ENCODE results near the gene C15orf61. TPM values are rescaled to one million over a fixed set of nuclear protein-coding genes. Genes with fewer than 3 reads are reported as not detected.

The C15orf61 gene
- 1 to 10 TPM; 5.4 to 5.7 TPM for total RNA-seq

DNA sequence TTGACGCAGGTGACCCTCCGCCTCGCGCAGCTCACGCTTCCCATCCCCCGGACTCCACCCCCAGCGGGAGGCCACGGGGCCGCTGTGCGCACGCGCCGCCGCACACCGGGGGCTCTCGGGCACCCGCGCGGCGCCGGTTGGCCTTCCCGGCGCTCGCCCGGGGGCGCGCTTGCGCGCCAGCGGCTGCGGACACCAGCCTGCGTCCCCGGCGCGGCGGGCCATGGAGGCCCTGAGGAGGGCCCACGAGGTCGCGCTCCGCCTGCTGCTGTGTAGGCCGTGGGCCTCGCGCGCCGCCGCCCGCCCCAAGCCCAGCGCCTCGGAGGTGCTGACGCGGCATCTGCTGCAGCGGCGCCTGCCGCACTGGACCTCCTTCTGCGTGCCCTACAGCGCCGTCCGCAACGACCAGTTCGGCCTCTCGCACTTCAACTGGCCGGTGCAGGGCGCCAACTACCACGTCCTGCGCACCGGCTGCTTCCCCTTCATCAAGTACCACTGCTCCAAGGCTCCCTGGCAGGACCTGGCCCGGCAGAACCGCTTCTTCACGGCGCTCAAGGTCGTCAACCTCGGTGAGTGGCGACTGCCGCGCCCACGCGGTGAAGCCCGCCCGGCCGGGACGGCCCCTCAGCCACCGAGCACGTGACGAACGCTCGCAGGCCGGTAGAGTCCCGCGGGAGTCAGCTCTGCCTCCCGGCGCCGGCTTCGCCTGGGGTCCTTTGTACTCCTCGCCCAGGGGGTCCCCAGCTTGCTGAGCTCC, at the start of gene C15orf61:
TSS of gene C15orf61 (plus strand) at position 103 of the 754 bp plus-strand sequence. CDS start at position 221, 118 bp downstream.
- H3K27ac Mint-ChIP-seq, result peak within 1 kb of the TSS; percentile 94
- peak; percentile 88 for ATAC-seq
- ChIA-PET CTCF (interaction anchor here (0.7 to 2.2 kb wide), 9 partner anchors 8 to 314 kb away, joined by 3 to 7 read pairs (median 4); partner anchors contain the start of gene MAP2K5), POLR2A (interaction anchor here (0.6 to 2.1 kb wide), 8 partner anchors 10 to 459 kb away, joined by 3 to 11 read pairs (median 3); partner anchors contain the start of gene MAP2K5)
- no peaks in the 10 kb centered on the region for H3K9me3 Mint-ChIP-seq (ENCODE audit: insufficient read depth)
- H3K4me3 Mint-ChIP-seq, result peak within 1 kb of the TSS; percentile 87
- peaks cover 6% of the 10 kb centered on the region for H3K36me3 Mint-ChIP-seq (ENCODE audit: low read depth)
- H3K4me1 Mint-ChIP-seq (ENCODE audit: low read depth), result peaks cover 24% of the 10 kb centered on the region
- DNase-seq, result peak; percentile 87
- H3K27me3 Mint-ChIP-seq (ENCODE audit: low read depth), result no peaks in the 10 kb centered on the region

GRCh38 chr15:67472957-67473356, 48.0 kb upstream of the C15orf61 start:
- ChIA-PET POLR2A (no interaction called here), CTCF (no interaction called here)
- no peak for DNase-seq
- H3K36me3 Mint-ChIP-seq (ENCODE audit: low read depth), result no peaks in the 10 kb centered on the region
- no peaks in the 10 kb centered on the region for H3K27me3 Mint-ChIP-seq (ENCODE audit: low read depth)
- no peak for ATAC-seq
- no peak overlapping the region for H3K27ac Mint-ChIP-seq
- H3K4me3 Mint-ChIP-seq, result no peak overlapping the region
- H3K9me3 Mint-ChIP-seq (ENCODE audit: insufficient read depth), result no peaks in the 10 kb centered on the region
- H3K4me1 Mint-ChIP-seq (ENCODE audit: low read depth), result no peaks in the 10 kb centered on the region

- no peaks in the 10 kb centered on the region for H3K9me3 Mint-ChIP-seq (ENCODE audit: insufficient read depth)
- no peaks in the 10 kb centered on the region for H3K27me3 Mint-ChIP-seq (ENCODE audit: low read depth)
- no peak overlapping the region for H3K27ac Mint-ChIP-seq
- CTCF ChIA-PET, result no interaction called here
- no peak for DNase-seq
- POLR2A ChIA-PET, result no interaction called here
- no peak for ATAC-seq
- no peaks in the 10 kb centered on the region for H3K36me3 Mint-ChIP-seq (ENCODE audit: low read depth)
- no peaks in the 10 kb centered on the region for H3K4me1 Mint-ChIP-seq (ENCODE audit: low read depth)
- H3K4me3 Mint-ChIP-seq, result no peak overlapping the region
These were observed 46.4 kb upstream of the C15orf61 start for GRCh38 chr15:67474405-67475110.

DNA sequence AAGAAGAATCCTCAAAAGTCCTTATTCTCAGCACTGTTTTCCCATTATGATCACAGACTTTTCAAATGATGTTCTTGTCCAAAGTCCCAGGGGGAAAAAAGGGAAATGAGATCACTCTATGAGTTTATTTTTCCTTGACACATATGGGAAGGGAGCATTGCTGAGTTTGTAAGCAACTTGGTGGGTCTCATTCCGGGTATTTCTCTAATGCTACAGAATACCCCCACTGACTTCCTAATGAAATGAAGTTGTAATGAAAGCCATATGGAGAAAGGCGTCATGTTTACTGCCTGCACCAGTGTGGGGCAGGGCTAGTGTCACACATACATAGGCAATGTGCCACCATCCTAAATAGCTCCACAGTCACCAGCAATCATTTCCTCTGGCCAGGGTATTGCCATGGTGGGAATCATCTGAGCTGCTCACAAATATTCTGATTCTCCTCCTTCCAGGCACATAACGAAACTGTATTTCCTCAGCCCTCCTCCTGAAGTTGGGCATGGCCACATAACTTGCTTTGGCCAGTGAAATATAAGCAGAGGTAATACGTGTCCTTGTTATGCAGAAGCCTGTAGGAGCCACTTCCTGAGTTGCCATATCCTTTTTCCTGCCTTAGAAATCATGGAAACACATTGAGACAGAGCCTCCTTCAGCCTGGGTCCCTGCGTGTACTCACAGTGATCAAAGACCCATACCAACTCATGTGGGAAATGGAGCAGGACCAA, 41.0 kb upstream of the C15orf61 start:
- CTCF ChIA-PET, result no interaction called here
- POLR2A ChIA-PET, result no interaction called here
- Mint-ChIP-seq H3K27me3 (ENCODE audit: low read depth) (no peaks in the 10 kb centered on the region), H3K4me3 (no peak overlapping the region), H3K36me3 (ENCODE audit: low read depth) (peaks cover 4% of the 10 kb centered on the region), H3K4me1 (ENCODE audit: low read depth) (no peaks in the 10 kb centered on the region), H3K27ac (no peak overlapping the region), H3K9me3 (ENCODE audit: insufficient read depth) (peaks cover 5% of the 10 kb centered on the region)
- no peak for DNase-seq
- no peak for ATAC-seq

- H3K27me3 Mint-ChIP-seq (ENCODE audit: low read depth), result peaks cover 3% of the 10 kb centered on the region
- ATAC-seq (no peak), DNase-seq (no peak)
- H3K9me3 Mint-ChIP-seq (ENCODE audit: insufficient read depth), result peaks cover 5% of the 10 kb centered on the region
- POLR2A ChIA-PET, result no interaction called here
- H3K27ac Mint-ChIP-seq, result no peak overlapping the region
- H3K36me3 Mint-ChIP-seq (ENCODE audit: low read depth), result peaks cover 4% of the 10 kb centered on the region
- CTCF ChIA-PET, result interaction anchor here (0.5 kb wide), 1 partner anchor 359 kb away, joined by 3 read pairs; the partner anchor contains the start of gene RNU6-1
- no peaks in the 10 kb centered on the region for H3K4me1 Mint-ChIP-seq (ENCODE audit: low read depth)
- H3K4me3 Mint-ChIP-seq, result no peak overlapping the region
These were observed 40.2 kb upstream of the C15orf61 start for GRCh38 chr15:67480741-67481140.

DNA sequence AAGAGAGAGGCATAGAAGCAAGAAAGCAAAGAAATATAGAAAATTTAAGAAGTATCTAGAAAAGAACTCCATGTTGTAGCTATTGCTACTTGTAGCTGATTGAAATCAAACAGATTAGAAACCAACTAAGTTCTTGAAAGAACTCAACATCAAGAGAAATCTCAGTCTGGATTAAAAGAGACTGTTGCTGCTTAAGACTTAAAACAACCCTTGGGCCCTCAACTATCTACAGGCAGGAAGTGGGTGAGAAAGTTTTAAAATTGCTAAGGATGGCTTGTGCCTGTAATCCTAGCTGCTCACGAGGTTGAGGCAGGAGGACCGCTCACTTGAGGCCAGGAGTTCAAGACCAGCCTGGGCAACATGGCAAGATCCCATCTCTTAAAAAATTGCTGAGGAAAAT, 39.3 kb upstream of the C15orf61 start:
- Mint-ChIP-seq H3K9me3 (ENCODE audit: insufficient read depth) (peaks cover 5% of the 10 kb centered on the region), H3K27ac (no peak overlapping the region), H3K36me3 (ENCODE audit: low read depth) (peaks cover 4% of the 10 kb centered on the region), H3K27me3 (ENCODE audit: low read depth) (peaks cover 3% of the 10 kb centered on the region), H3K4me3 (no peak overlapping the region), H3K4me1 (ENCODE audit: low read depth) (no peaks in the 10 kb centered on the region)
- ATAC-seq (no peak), DNase-seq (no peak)
- ChIA-PET CTCF (no interaction called here), POLR2A (no interaction called here)

GRCh38 chr15:67495585-67495984, 25.3 kb upstream of the C15orf61 start:
- no peak overlapping the region for H3K4me3 Mint-ChIP-seq
- ChIA-PET CTCF (interaction anchor here (0.7 to 1.5 kb wide), 6 partner anchors 12 to 340 kb away, joined by 3 to 6 read pairs (median 4); no protein-coding TSS in a partner anchor), POLR2A (no interaction called here)

GRCh38 chr15:67501177-67501835, 19.6 kb upstream of the C15orf61 start:
- DNase-seq (no peak), ATAC-seq (no peak)
- Mint-ChIP-seq H3K4me3 (no peak overlapping the region), H3K36me3 (ENCODE audit: low read depth) (no peaks in the 10 kb centered on the region), H3K9me3 (ENCODE audit: insufficient read depth) (no peaks in the 10 kb centered on the region), H3K4me1 (ENCODE audit: low read depth) (peaks cover 5% of the 10 kb centered on the region), H3K27ac (no peak overlapping the region), H3K27me3 (ENCODE audit: low read depth) (no peaks in the 10 kb centered on the region)
- CTCF ChIA-PET, result interaction anchor here (1.0 to 1.9 kb wide), 6 partner anchors 9 to 337 kb away, joined by 3 to 6 read pairs (median 4); partner anchors contain the start of genes C15orf61 and MAP2K5
- POLR2A ChIA-PET, result no interaction called here

More at GRCh38 chr15:67495585-67495984, 25.3 kb upstream of the C15orf61 start:
- Mint-ChIP-seq H3K9me3 (ENCODE audit: insufficient read depth) (no peaks in the 10 kb centered on the region), H3K36me3 (ENCODE audit: low read depth) (no peaks in the 10 kb centered on the region), H3K4me1 (ENCODE audit: low read depth) (no peaks in the 10 kb centered on the region), H3K27me3 (ENCODE audit: low read depth) (no peaks in the 10 kb centered on the region), H3K27ac (no peak overlapping the region)
- DNase-seq, result no peak
- ATAC-seq, result no peak

DNA sequence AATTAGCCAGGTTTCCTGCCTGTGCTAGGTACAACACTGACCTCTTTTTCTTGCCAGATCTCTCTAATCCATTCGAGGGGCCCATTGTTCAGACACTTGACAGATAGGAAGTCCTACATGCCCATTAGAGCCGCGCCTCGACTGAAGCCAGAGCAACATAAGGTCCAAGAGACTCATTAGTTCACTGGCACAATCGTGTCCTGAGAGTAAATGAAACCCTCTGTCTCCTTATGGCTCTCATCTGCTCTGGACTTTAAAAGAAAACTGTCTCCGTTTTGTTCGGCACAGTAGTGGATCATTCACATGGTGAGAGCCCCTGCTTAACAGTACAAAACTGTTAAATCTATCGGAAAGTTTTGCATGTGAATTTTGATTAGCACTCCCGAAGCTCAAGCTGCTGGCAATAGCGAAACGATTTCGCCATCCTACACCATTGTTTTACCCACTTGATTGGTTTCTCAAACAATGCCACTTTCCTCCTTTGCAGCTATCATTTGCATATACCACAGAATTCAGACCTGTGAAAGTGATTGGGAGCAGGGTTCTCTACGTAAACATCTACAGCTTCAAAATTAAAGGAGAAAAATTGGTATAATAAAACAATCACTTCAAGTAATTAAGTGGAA, 19.0 kb upstream of the C15orf61 start:
- no peak for DNase-seq
- POLR2A ChIA-PET, result no interaction called here
- no peak overlapping the region for H3K4me3 Mint-ChIP-seq
- peaks cover 5% of the 10 kb centered on the region for H3K4me1 Mint-ChIP-seq (ENCODE audit: low read depth)
- H3K36me3 Mint-ChIP-seq (ENCODE audit: low read depth), result no peaks in the 10 kb centered on the region
- CTCF ChIA-PET, result interaction anchor here (1.0 to 1.9 kb wide), 5 partner anchors 9 to 336 kb away, joined by 3 to 6 read pairs (median 5); partner anchors contain the start of gene MAP2K5
- H3K9me3 Mint-ChIP-seq (ENCODE audit: insufficient read depth), result no peaks in the 10 kb centered on the region
- no peak for ATAC-seq
- no peak overlapping the region for H3K27ac Mint-ChIP-seq
- no peaks in the 10 kb centered on the region for H3K27me3 Mint-ChIP-seq (ENCODE audit: low read depth)

GRCh38 chr15:67504056-67504455, 16.9 kb upstream of the C15orf61 start:
- H3K4me1 Mint-ChIP-seq (ENCODE audit: low read depth), result peaks cover 5% of the 10 kb centered on the region
- POLR2A ChIA-PET, result interaction anchor here (0.6 to 0.8 kb wide), 2 partner anchors 332 to 337 kb away, joined by 3 read pairs; no protein-coding TSS in a partner anchor

DNA sequence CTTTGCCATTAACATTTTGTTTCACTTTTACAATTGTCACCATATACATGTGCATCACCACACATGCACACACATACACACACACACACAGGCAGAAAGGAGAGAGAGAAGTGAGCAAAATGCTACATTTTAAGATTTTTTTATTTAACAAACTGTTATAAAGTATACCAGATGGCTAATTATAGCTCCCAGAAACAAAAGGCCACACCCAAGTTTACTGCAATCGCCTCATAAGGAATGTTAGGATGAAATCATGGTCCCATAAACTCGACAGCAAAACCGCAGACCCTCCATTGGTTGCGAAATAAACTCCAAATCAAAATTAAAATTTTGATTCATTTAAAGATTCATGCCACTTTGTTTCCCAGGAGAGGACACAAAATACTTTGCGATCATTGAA, 16.1 kb upstream of the C15orf61 start:
- ChIA-PET POLR2A (no interaction called here), CTCF (no interaction called here)
- no peak for ATAC-seq
- H3K9me3 Mint-ChIP-seq (ENCODE audit: insufficient read depth), result no peaks in the 10 kb centered on the region
- no peaks in the 10 kb centered on the region for H3K27me3 Mint-ChIP-seq (ENCODE audit: low read depth)
- no peak for DNase-seq
- H3K4me1 Mint-ChIP-seq (ENCODE audit: low read depth), result peaks cover 5% of the 10 kb centered on the region
- H3K27ac Mint-ChIP-seq, result no peak overlapping the region
- H3K4me3 Mint-ChIP-seq, result no peak overlapping the region
- peaks cover 4% of the 10 kb centered on the region for H3K36me3 Mint-ChIP-seq (ENCODE audit: low read depth)

More at GRCh38 chr15:67504056-67504455, 16.9 kb upstream of the C15orf61 start:
- Mint-ChIP-seq H3K9me3 (ENCODE audit: insufficient read depth) (no peaks in the 10 kb centered on the region), H3K4me3 (no peak overlapping the region), H3K27ac (no peak overlapping the region), H3K36me3 (ENCODE audit: low read depth) (peaks cover 3% of the 10 kb centered on the region), H3K27me3 (ENCODE audit: low read depth) (no peaks in the 10 kb centered on the region)
- CTCF ChIA-PET, result interaction anchor here (1.0 kb wide), 2 partner anchors 25 to 71 kb away, joined by 3 to 4 read pairs; no protein-coding TSS in a partner anchor
- DNase-seq (no peak), ATAC-seq (no peak)
